ENCODE measurements around the gene TNNI3. TPM values are rescaled to one million over a fixed set of nuclear protein-coding genes. Genes with fewer than 3 reads are reported as not detected.

TNNI3 gene
- total and polyA plus RNA-seq, 2 donors (not counting 3 experiments of a cell fraction or from before 2014, with no cell fraction given), result not detected

- Histone ChIP-seq H4K20me1 (replicated peaks; ENCODE audit: control insufficient read depth, extremely low read depth, insufficient read depth, low read length) (no peaks in the 10 kb centered on the region), H3K4me1 (ENCODE audit: control insufficient read depth, extremely low read depth, insufficient read depth, low read length) (no peaks in the 10 kb centered on the region), H3K9ac (replicated peaks; ENCODE audit: extremely low read depth, insufficient read depth, low read length) (no peak overlapping the region), H3K27me3 (ENCODE audit: control insufficient read depth in 2 of 2, insufficient read depth in 2 of 2, low read length in 2 of 2) (peaks cover 8 to 23% of the 10 kb centered on the region in 2 experiments), H3K4me2 (ENCODE audit: insufficient read depth, low read length) (no peak overlapping the region), H3K9me3 (replicated peaks; ENCODE audit: control insufficient read depth, insufficient read depth, low read length) (no peaks in the 10 kb centered on the region), H3K4me3 (replicated peaks in 1 of 3; ENCODE audit: insufficient read depth in 1 of 3, low read depth in 1 of 3, low read length in 3 of 3) (no peak overlapping the region), H3K36me3 (ENCODE audit: control insufficient read depth in 2 of 2, extremely low read depth in 1 of 2, insufficient read depth in 2 of 2, low read length in 2 of 2) (no peaks in the 10 kb centered on the region), H3K79me2 (ENCODE audit: control insufficient read depth, insufficient read depth, low read length) (no peaks in the 10 kb centered on the region), H3K9me1 (replicated peaks; ENCODE audit: control insufficient read depth, extremely low read depth, insufficient read depth, low read length) (no peaks in the 10 kb centered on the region), H2AFZ (ENCODE audit: low read depth, low read length) (no peak overlapping the region), H3K27ac (ENCODE audit: insufficient read depth, low read depth, low read length) (no peak overlapping the region)
- DNase-seq (ENCODE audit: low read depth, low spot score) (peak; percentile 40), FAIRE-seq (peak; percentile 81)
- no TSS peak for BruUV-seq (replicated peaks)
- ChIA-PET CTCF (interaction anchor here (0.8 kb wide), 1 partner anchor 26 kb away, joined by 5 read pairs; no protein-coding TSS in a partner anchor), POLR2A (no interaction called here)
- intact Hi-C loops (cut with micrococcal nuclease), result no loop called here
- TF ChIP-seq MYC (IDR thresholded peaks at IDR 0.05; ENCODE audit: low read depth, low read length) (no peak), POLR2A (IDR thresholded peaks at IDR 0.05; ENCODE audit: low read depth, low read length) (no peak), CTCF (IDR thresholded peaks at IDR 0.05; ENCODE audit: extremely low read depth in 1 of 2, insufficient read depth in 1 of 2, low read depth in 1 of 2, low read length in 2 of 2) (no peak), EZH2 (IDR thresholded peaks at IDR 0.05; ENCODE audit: borderline replicate concordance, low read depth, low read length, severe bottlenecking) (no peak)
- TF ChIP-seq, protein P1, sequence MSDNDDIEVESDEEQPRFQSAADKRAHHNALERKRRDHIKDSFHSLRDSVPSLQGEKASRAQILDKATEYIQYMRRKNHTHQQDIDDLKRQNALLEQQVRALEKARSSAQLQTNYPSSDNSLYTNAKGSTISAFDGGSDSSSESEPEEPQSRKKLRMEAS (IDR thresholded peaks at IDR 0.05; ENCODE audit: insufficient read depth, insufficient read length), result peak; percentile 44
- dilution Hi-C loops (cut with MboI; ENCODE audit: extremely low pct_ligation_motif_present, low sequenced_read_pairs), result no loop called here
These were observed 21.5 kb upstream of the TNNI3 start for GRCh38 chr19:55178781-55179599.
